WERI-Rb-1 (cell line): Measurements from ENCODE around the gene UFSP1.

Experiments
- DNase-seq: peaks from one replicate; pipeline ENCODE4 v3.0.0-alpha.2; 2020
- H3K27ac ChIP-seq: fragments of 250-450 bp; sonication (Bioruptor Pico); 2 replicates; pipeline ENCODE4 v1.5.1; 2020; ENCODE audit warnings: mild to moderate bottlenecking, moderate library complexity
- H3K27me3 ChIP-seq: fragments of 250-450 bp; sonication (Bioruptor Pico); 2 replicates; pipeline ENCODE4 v1.5.1; 2021; ENCODE audit warnings: mild to moderate bottlenecking, low read depth, moderate library complexity; ENCODE audit not compliant: insufficient read depth, severe bottlenecking
- H3K36me3 ChIP-seq: fragments of 250-450 bp; sonication (Bioruptor Pico); 2 replicates; pipeline ENCODE4 v1.5.1; 2020; ENCODE audit warnings: mild to moderate bottlenecking, moderate library complexity
- H3K4me3 ChIP-seq: 2 replicates; pipeline ENCODE4 v1.5.1; 2011; ENCODE audit warnings: low read depth, mild to moderate bottlenecking, control low read depth, low read length
- H3K9me3 ChIP-seq: fragments of 250-450 bp; sonication (Bioruptor Pico); 2 replicates; pipeline ENCODE4 v1.5.1; 2021; ENCODE audit warnings: mild to moderate bottlenecking, moderate library complexity; ENCODE audit not compliant: severe bottlenecking
- CTCF ChIP-seq: IDR thresholded peaks from 2 replicates; pipeline ENCODE4 v1.5.1; 2011; ENCODE audit warnings: low read depth, mild to moderate bottlenecking, control low read depth, inconsistent platforms, low read length

The UFSP1 gene

DNA sequence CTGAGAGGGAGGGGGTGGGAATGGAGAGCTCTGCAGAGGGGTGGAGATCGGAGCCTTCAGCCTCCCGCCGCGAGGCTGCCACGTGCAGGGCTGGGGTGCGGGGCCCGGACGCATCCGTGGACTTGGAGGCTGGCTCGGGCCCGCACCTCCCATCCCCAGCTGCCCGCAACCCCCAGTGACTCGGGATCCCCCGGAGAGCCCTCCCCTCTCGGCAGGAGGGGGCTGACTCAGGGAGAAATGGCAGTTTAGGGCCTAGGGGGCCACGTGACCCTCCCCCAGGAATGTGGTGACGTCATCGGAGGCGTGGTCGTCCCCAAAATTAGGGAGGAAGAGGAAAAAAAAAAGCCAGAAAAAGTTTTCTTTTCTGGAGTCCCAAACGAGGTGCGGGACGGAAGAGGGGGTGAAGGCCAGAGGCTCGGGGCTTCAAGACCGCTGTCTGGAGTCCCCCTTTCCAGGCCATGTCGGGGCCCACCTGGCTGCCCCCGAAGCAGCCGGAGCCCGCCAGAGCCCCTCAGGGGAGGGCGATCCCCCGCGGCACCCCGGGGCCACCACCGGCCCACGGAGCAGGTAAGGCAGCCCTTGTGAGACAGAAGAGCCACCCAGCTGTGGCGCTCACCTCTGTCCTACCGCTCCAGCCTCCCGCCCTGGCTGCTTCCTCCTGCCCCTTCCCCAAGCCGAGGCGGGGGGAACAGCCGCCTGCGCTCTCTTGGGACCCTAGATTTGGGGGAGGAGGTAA is 22.3 kb downstream of the UFSP1 start, which contains the start of gene TRIP6:
Gene TRIP6 (plus strand): TSS at position 348 of the 736 bp plus-strand sequence. CDS start 111 bp downstream, at position 459.
- no peak for TF ChIP-seq CTCF
- no peaks in the 10 kb centered on the region for H3K9me3 ChIP-seq
- no peak within 1 kb of the TSS for H3K27ac ChIP-seq
- DNase-seq = no peak
- no peaks in the 10 kb centered on the region for H3K27me3 ChIP-seq
- no peaks in the 10 kb centered on the region for H3K36me3 ChIP-seq
- H3K4me3 ChIP-seq = no peak within 1 kb of the TSS

DNA sequence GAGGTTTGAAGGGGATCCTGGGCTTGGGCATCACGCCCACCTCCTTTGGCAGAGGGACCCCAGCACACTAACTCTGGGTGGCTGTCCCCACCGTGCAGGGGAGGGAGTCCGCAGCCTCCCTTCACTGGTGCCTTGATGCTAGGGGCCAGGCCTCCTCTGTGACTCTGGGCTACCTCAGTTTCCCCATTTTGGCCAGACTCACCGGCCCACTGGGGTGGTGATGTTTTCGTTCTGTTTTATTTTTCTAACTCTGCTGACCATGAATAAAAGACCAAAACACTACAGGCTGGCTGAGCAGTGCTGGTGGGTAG is 22.8 kb downstream of the UFSP1 start:
- TF ChIP-seq CTCF = no peak
- no peaks in the 10 kb centered on the region for H3K9me3 ChIP-seq
- DNase-seq = no peak
- H3K27ac ChIP-seq = no peak overlapping the region
- H3K36me3 ChIP-seq = no peaks in the 10 kb centered on the region
- no peaks in the 10 kb centered on the region for H3K27me3 ChIP-seq
- H3K4me3 ChIP-seq = no peak overlapping the region

DNA sequence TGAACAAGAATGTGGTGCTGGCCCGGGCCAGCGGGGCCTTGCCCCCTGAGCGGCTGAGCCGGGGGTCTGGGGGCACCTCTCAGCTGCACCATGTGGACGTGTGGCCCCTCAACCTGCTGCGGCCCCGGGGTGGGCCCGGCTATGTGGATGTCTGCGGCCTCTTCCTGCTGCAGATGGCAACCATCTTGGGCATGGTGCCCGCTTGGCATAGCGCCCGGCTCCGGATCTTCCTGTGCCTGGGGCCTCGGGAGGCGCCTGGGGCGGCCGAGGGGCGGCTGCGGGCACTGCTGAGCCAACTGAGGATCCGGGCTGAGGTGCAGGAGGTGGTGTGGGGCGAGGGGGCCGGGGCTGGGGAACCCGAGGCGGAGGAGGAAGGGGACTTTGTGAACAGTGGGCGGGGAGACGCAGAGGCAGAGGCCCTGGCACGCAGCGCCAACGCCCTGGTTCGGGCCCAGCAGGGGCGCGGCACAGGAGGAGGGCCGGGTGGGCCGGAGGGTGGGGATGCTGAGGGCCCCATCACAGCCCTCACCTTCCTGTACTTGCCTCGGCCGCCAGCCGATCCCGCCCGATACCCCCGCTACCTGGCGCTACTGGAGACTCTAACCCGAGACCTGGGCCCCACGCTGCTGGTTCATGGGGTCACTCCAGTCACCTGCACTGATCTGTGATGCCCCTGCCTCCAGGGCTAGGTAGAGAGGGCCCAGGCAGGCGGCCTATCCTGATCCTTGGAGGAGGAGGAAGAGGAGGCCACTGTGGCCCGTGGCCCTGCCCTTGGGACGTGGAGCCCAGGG is 23.4 kb downstream of the UFSP1 start:
- no peak for DNase-seq
- Histone ChIP-seq H3K9me3 (no peaks in the 10 kb centered on the region), H3K36me3 (no peaks in the 10 kb centered on the region), H3K4me3 (no peak overlapping the region), H3K27ac (no peak overlapping the region), H3K27me3 (no peaks in the 10 kb centered on the region)
- TF ChIP-seq CTCF = no peak

DNA sequence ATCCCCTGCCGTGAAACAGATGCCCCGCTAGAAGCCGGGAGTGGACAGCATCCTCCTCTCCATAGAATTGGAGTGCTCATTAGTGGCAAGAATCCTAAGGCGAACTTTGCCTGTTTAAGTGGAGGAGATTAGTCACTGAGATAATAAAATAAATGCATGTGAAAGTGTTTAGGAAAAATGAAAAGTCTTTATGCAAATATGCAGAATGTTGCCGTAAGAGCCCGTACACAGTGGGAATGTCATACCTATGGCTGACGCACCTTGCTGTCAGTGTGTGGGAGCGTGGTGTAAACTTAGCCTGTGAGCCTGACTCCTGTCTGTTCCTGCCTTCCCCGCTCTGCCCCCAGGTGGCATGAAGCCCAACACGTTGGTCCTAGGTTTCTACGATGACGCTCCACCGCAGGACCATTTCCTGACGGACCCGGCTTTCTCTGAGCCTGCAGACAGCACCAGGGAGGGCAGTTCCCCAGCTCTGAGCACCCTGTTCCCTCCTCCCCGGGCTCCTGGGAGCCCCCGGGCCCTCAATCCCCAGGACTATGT is 24.1 kb downstream of the UFSP1 start:
- TF ChIP-seq CTCF = no peak
- no peaks in the 10 kb centered on the region for H3K27me3 ChIP-seq
- H3K4me3 ChIP-seq = no peak overlapping the region
- no peaks in the 10 kb centered on the region for H3K9me3 ChIP-seq
- H3K36me3 ChIP-seq = no peaks in the 10 kb centered on the region
- DNase-seq = no peak
- no peak overlapping the region for H3K27ac ChIP-seq

GRCh38 chr7:100864263-100864845 is 25.2 kb downstream of the UFSP1 start:
- no peak for DNase-seq
- Histone ChIP-seq H3K9me3 (no peaks in the 10 kb centered on the region), H3K27ac (no peak overlapping the region), H3K27me3 (no peaks in the 10 kb centered on the region), H3K36me3 (no peaks in the 10 kb centered on the region), H3K4me3 (no peak overlapping the region)
- TF ChIP-seq CTCF = no peak
